Measurements from ENCODE around the gene MKNK1. TPM values are rescaled to one million over a fixed set of nuclear protein-coding genes. Genes with fewer than 3 reads are reported as not detected.

MKNK1 gene
- total RNA-seq, 1 donor from 2014 or later, result 16.8 TPM

- H3K36me3 ChIP-seq (ENCODE audit: control insufficient read depth, insufficient read depth, low read length), result no peaks in the 10 kb centered on the region
- peaks cover 1% of the 10 kb centered on the region for H3K27me3 ChIP-seq (ENCODE audit: control insufficient read depth, insufficient read depth, low read length)
- no peak for DNase-seq (ENCODE audit: low read depth)
- peak; percentile 63 for TF ChIP-seq CTCF (IDR thresholded peaks at IDR 0.05; ENCODE audit: insufficient read depth, low read length, severe bottlenecking)
- no peak for FAIRE-seq
- peak overlapping the region; percentile 19 for H3K4me3 ChIP-seq (ENCODE audit: low read depth, low read length)
These were observed 71.4 kb downstream of the MKNK1 start for GRCh38 chr1:46532498-46533178.

DNA sequence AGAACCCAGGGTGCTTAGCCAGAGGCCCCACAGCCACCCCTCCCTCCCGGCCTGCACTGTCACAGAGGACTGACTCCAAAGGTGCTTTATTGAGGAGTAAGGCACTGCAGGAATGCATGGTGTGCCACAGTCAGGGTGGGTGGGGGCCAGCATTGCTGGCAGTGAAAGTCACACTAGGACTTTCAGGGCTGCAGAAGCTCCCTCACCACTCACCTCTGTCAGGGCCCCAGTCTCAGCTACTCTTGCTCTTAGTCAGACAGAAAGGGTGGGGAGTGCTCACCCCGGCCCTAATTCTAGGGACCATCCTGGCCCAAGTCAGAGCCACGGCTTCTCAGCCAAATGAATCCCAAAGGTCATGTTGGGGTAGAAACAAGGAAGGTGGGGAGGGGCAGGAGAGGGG is 72.0 kb downstream of the MKNK1 start:
- no peak for TF ChIP-seq CTCF (IDR thresholded peaks at IDR 0.05; ENCODE audit: insufficient read depth, low read length, severe bottlenecking)
- peaks cover 1% of the 10 kb centered on the region for H3K27me3 ChIP-seq (ENCODE audit: control insufficient read depth, insufficient read depth, low read length)
- no peaks in the 10 kb centered on the region for H3K36me3 ChIP-seq (ENCODE audit: control insufficient read depth, insufficient read depth, low read length)
- FAIRE-seq, result no peak
- no peak overlapping the region for H3K4me3 ChIP-seq (ENCODE audit: low read depth, low read length)
- DNase-seq (ENCODE audit: low read depth), result no peak

DNA sequence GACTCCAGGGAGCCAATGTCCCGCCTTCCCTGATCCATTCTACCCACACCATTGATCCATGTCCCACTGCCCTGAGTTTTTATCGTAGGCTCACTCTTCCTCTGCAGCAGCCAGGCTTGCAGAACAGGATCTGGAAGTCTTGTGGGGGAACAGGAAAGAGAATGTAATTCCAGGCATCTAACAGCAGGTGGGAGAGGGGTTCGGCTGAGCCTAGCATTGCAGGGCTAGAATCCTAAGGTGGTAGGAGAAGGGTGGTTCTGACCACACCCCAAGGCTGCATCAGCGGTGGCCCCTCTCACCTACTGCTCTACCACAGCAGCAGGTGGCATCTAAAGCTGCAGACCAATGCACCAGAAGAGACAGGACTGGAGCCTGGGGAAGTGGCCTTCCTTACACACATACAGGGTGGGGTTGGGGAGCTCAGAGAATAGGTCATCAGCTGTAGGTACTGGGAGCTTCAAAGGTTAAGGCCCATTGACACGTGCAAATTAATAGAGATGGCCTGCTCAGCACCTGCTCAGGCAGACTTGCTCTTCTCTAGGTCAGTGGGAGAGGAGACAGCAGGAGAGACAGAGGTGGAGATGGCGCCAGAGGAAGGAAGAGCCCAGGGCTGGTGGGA is 73.2 kb downstream of the MKNK1 start:
- FAIRE-seq (no peak), DNase-seq (ENCODE audit: low read depth) (peak; percentile 50)
- peak; percentile 35 for TF ChIP-seq CTCF (IDR thresholded peaks at IDR 0.05; ENCODE audit: insufficient read depth, low read length, severe bottlenecking)
- H3K36me3 ChIP-seq (ENCODE audit: control insufficient read depth, insufficient read depth, low read length), result no peaks in the 10 kb centered on the region
- no peak overlapping the region for H3K4me3 ChIP-seq (ENCODE audit: low read depth, low read length)
- no peaks in the 10 kb centered on the region for H3K27me3 ChIP-seq (ENCODE audit: control insufficient read depth, insufficient read depth, low read length)

DNA sequence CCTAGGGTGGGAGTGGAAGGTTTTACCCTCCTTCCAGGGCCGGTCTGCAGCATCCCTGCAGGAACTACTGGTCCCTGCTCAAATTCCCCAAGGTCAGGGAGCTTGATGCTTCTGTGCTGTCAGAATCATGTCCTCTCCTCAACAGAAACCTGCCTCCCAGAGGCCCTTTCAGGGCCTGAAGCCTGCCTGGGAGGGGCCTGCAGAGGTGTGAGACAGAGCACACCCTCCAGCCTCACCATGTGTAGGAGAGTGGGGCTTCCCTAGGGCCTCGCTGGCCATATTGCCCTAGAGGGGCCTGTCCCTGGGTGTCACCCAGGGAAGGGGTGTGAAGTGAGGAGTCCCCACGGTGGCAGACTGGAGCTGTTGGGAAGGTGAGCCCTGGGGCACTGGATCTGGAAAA is 73.8 kb downstream of the MKNK1 start:
- H3K36me3 ChIP-seq (ENCODE audit: control insufficient read depth, insufficient read depth, low read length), result no peaks in the 10 kb centered on the region
- TF ChIP-seq CTCF (IDR thresholded peaks at IDR 0.05; ENCODE audit: insufficient read depth, low read length, severe bottlenecking), result no peak
- FAIRE-seq, result no peak

DNA sequence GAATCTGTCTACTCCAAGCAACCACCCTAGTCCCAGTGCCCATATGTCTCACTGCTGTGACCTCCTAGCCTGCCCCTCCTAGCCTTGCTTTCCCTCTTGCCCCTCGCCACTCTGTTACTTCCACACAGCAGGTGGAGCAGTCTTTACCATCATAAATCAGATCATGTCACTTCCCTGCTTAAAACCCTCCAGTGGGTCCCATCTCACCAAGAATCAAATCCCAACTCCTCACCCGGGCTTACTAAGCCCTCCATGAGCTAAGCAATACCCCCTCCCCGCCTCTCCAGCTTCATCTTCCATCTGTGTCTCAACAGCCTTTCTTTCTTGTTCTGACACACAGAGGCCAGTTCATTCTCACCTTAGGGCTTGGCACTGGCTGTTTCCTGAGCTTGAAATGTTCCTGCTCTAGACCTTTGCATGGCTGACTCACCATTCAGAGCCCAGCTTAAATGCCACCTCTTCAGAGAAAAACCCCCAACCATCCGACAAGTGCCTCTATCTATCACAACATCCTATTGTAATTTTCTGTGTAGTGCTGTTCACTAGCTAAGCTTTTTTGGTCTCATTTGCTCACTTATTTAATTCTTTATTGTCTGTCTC is 74.9 kb downstream of the MKNK1 start:
- Histone ChIP-seq H3K4me3 (ENCODE audit: low read depth, low read length) (no peak overlapping the region), H3K36me3 (ENCODE audit: control insufficient read depth, insufficient read depth, low read length) (no peaks in the 10 kb centered on the region), H3K27me3 (ENCODE audit: control insufficient read depth, insufficient read depth, low read length) (no peaks in the 10 kb centered on the region)
- TF ChIP-seq CTCF (IDR thresholded peaks at IDR 0.05; ENCODE audit: insufficient read depth, low read length, severe bottlenecking), result no peak
- no peak for FAIRE-seq
- peak; percentile 79 for DNase-seq (ENCODE audit: low read depth)

More for the DNA sequence above, 73.8 kb downstream of the MKNK1 start:
- no peak overlapping the region for H3K4me3 ChIP-seq (ENCODE audit: low read depth, low read length)
- no peak for DNase-seq (ENCODE audit: low read depth)
- H3K27me3 ChIP-seq (ENCODE audit: control insufficient read depth, insufficient read depth, low read length), result no peaks in the 10 kb centered on the region
